NCI-H1930 (cell line): ENCODE results near the gene NATD1.

Experiments used
- DNase-seq, 2 experiments: peaks; one replicate each; lab custom pipeline; 2025; lab: John Stamatoyannopoulos, UW

NATD1 gene

GRCh38 chr17:21275579-21276263 is 22.5 kb upstream of the NATD1 start:
- DNase-seq = peak; percentile 76 to 84

- no peak for DNase-seq
Measured at GRCh38 chr17:21275047-21275578, 21.9 kb upstream of the NATD1 start.

DNA sequence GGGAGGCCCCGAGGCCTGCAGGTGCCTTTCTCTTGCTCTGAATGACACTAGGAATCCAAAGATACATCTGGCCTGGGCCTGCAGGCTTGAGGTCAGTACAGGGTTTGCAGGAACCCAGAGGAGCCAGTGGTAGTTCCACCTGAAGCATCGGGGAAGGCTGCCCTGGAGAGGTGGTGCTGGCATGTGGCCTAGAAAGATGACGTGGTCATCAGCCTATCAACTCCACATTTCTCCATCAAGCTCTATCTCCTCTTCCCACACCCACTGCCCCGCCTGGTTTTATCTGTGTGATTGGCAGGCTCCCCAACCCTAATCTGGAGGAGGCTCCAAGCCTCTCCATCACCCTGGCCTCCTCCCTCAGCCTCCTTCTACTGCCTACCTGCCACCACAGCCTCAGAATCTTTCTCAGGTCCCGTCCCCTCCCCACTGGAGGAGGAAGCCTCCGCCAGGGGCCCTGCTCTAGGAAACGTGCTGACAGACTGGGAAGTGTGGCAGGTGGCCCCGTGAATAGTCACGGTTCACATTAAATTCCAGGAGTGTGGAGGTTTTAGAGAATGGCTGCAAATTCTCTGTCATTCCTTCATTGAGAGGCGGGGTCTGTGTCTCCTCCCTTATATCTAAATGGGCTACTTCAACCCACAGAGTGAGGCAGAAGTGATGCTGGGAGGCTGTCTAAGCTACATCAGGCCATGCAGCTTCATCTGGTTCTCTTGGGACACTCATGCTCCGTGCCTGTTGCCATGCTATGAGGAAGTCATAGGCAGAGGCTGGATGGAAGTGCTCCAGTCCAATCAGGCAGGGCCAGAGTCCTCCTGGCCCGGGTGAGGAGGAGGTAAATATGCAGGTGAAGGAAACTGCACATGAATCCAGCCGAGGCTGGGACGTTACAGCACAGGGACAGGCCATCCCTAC is 19.9 kb upstream of the NATD1 start:
- DNase-seq = no peak

DNA sequence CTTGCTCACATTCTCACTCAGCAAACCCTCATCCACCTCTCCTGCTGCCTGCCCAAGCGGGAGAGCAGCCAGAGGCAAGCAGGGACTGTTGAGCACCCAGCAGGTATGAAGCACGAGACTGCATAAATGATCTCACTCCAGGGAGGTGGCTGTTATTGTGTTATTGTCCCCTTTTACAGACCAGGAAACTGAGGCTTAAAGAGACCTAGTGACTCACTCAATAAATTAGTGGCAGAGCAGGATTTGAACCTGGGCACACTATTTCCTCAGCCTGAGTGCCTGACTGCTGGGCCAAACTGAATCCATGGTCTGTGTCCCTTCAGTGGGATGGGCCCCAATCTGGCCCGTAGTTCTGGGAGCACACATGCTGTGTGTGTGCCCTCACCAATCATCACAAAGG is 19.0 kb upstream of the NATD1 start:
- DNase-seq = no peak

DNA sequence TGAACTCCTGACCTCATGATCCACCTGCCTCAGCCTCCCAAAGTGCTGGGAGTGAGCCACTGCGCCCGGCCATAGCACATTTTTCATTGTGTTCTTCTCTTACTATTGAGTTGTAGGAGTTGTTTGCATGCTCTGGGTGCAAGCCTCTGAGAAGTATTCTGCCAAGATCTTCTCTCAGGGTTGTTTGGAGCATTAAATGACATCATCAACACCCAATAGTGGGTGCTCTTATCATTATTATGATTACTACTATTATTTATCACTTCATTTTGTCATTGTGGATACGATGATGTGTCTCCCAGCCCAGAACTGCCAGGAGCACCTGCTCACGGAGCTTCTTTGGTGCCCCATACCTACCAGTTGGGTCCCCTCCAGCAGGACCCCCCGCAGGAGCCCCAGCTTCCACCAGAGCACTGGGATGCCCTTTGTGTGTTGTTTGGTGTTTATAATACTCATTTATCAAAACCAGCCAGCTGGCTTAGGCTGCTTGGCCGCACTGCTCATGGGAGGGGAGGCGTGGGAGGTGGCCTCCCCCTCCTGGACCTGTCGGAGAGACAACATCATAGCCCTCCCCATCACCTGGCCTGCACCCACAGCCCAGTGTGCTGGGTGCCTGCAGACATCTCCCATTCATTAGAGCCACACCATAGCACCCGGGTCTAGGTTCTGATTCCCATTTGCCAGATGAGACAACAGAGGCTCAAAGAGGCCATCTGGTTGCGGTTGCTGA is 18.4 kb upstream of the NATD1 start:
- DNase-seq = no peak

DNA sequence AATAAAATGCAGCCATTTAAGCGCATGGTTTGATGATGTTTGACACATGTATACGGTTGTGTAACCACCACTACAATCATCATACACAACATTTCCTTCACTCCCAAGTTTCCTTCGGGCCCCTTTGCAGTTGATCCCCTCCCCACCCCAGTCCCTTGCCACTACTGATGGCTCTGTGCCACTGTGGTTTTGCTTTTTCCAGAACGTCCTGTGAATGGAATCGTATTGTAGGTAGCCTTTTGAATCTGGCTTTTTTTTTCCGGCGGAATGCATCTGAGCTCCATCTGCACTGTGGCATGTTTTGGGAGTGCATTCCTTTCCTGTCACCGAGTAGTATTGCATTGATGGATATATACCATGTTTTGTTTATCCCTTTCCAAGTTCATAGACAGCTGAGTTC is 16.2 kb upstream of the NATD1 start:
- no peak for DNase-seq

- no peak for DNase-seq
Measured at GRCh38 chr17:21268596-21269188, 15.5 kb upstream of the NATD1 start.

DNA sequence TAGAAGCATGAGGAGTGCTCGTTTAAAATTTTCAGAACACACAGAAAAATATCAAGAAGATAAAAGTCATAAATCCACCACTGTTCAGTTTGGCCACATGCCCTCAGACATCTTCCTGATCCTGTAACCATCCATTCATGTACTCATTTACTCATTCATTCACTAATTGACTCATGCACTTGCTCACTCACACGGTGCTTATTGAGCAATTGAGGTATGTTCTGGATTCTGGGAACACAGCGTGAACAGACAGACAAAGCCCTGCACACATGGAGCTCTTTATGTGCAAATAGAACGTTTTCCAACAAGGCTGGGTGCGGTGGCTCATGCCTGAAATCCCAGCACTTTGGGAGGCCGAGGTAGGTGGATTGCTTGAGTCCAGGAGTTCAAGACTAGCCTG is 10.2 kb upstream of the NATD1 start:
- no peak for DNase-seq

DNA sequence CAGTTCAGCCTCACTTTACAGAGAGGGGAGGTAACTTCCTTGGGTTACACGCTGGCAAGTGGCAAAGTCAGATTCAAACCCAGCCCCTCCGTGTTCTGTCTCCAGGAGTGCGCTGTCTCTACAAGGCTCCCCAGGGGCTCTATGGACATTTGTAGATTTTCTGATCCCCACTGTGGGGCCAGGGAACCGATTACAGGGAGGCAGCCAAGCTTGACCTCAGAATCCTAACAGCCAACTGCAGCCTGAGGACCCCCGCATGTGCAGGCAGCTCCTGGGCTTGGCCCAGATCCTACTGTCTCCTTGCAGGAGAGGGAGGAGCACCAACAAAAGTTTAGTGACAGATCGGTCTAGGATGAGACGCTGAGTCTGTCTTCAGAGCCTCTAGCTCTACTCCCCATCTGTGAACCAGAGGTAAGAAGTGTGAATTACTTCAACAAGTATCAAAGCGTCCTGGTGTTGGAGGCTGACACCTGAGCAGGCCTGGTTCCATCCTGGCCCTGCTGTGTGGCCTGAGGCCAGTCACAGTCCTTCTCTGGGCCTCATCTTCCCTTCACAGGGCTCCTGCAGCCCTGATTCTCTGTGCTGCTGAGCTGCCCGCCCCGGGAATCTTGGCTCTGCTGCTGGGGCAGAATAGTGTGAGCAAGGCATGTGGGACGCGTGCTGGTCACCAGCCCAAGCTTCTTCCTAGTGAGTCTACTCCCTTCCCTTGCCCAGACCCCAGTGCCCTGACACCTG is 9.2 kb upstream of the NATD1 start:
- DNase-seq = no peak

- no peak for DNase-seq
Measured at GRCh38 chr17:21258593-21258992, 5.4 kb upstream of the NATD1 start.

GRCh38 chr17:21253646-21254441 is 634 bp upstream of the NATD1 start:
- DNase-seq = no peak

- no peak for DNase-seq
Measured at GRCh38 chr17:21252289-21252795, 868 bp downstream of the NATD1 start.

- no peak for DNase-seq
Measured at GRCh38 chr17:21251337-21252010, 1.7 kb downstream of the NATD1 start.

DNA sequence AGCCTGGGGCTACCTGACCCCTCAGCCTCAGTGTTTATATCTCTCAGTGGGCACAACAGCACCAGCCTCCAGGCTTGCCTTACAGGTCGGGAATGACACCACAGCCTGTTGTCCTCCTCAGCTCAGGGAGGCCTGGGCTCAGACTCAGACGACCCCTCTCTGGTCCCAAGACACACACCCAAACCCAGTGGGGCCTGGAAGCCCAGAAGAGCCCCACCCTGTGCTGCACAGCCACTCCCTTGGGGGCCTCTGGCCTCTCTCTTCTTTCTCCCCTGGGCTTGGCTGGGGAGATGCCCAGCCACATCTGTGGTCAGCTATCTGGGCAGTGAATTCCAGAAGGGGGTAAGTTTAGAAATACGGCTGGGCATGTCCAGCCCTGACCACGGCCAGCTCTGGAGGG is 2.4 kb downstream of the NATD1 start:
- DNase-seq = no peak

- no peak for DNase-seq
Measured at GRCh38 chr17:21249920-21250703, 3.1 kb downstream of the NATD1 start.

- DNase-seq = no peak
Measured at GRCh38 chr17:21249086-21249795, 4.0 kb downstream of the NATD1 start.

DNA sequence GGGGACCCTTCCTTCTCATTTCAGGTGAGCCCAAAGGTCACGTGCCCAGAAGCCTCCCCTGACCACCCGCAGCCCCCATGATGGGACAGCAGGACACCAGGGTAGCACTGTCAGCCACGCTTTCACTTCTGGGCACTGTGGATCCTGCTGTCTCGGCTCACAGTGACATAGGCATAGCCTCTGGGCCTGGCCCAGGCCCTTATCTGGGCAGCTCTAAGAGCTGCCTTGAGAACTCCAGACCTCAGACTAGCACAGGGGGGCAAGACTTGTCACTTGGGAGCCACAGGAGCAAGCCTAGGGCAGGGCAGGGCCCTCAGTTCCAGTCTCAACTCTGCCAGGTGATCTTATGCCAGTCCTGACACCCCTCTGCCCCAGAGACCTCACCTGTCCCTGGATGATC is 4.7 kb downstream of the NATD1 start:
- DNase-seq = no peak

- no peak for DNase-seq
Measured at GRCh38 chr17:21247552-21248258, 5.5 kb downstream of the NATD1 start.
